Subcutaneous adipose tissue (tissue), 4 donors: ENCODE results near the gene GDPD3. TPM values are rescaled to one million over a fixed set of nuclear protein-coding genes. Genes with fewer than 3 reads are reported as not detected.

Experiments used
- CTCF ChIP-seq: fragments of 450-650 bp; IDR thresholded peaks from one replicate; pipeline ENCODE4 v1.5.1; 2016; ENCODE audit warnings: low read depth, mild to moderate bottlenecking, control low read depth, antibody characterized with exemption, moderate library complexity
- total RNA-seq, 4 donors: library from RNA; depleted of rRNA; stranded (reverse); fragments of >200 nt; gene quantifications; one replicate each; pipeline ENCODE4 v1.1.0, GENCODE V29; 2016

The GDPD3 gene
- total RNA-seq, 4 donors from 2014 or later, result 2.5 to 3.6 (median 2.8) TPM

DNA sequence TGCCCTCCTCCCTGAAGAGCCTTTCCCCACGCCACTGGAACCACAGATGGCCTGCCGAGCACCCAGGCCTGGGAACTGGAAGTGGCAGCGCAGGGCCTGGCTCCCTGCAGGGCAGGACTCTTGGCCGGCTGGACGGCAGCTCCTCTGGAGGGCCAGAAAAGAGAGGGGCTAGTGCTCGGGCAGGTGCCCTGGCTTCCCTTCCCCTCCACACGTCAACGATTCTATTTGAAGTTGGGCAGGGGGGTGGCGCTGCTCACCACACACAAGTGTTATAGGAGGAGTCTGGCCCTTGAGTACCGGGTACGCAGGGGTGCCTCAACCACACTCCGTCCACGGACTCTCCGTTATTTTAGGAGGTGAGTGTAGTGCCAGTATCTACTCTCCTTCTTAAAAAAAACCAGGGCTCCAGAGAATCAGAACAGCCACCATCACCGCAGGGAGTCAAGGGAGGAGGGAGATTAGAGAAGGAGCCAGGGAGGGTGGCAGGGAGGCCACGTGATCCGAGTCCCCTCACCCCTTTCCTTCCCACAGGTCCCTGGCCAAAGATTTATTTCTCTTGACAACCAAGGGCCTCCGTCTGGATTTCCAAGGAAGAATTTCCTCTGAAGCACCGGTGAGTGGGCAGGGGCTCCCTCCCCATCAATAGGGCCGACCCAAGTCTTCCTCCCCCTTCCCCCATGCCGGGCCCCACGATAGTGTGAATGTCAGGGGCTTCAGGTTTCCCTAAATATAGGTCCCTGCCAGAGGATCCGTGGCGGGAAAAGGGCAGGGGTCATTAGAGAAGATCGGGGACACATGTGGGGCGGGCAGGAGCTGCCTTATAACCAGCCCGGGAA lies 49.2 kb downstream of the GDPD3 start:
- no peak for TF ChIP-seq CTCF

DNA sequence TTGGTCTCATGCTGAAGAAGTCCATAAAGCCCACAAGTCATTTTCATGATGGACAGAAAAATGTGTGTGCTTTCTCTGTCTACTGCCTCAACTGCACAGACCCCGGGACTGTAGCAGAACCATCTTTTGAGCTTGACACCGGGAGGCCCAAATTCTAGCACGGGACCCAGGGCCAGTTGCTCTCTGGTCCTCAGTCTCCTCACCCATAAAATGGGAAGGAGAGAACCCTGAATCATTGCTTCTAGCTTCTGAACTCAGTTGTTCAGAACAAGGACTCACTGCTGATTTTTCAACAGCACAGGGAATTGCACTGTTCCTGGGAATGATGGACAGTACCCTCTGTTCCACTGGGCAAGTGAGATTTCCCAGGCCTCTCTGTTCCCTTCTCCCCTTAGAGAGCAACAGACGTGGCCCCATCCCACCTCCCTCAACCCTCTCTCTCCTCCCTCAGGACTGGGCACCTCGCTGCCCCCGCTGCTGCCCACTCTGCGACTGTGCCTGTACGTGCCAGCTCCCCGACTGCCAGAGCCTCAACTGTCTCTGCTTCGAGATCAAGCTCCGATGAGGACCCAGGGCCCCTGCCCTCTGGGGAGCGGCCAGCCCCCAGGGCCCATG lies 50.0 kb downstream of the GDPD3 start:
- TF ChIP-seq CTCF, result no peak

DNA sequence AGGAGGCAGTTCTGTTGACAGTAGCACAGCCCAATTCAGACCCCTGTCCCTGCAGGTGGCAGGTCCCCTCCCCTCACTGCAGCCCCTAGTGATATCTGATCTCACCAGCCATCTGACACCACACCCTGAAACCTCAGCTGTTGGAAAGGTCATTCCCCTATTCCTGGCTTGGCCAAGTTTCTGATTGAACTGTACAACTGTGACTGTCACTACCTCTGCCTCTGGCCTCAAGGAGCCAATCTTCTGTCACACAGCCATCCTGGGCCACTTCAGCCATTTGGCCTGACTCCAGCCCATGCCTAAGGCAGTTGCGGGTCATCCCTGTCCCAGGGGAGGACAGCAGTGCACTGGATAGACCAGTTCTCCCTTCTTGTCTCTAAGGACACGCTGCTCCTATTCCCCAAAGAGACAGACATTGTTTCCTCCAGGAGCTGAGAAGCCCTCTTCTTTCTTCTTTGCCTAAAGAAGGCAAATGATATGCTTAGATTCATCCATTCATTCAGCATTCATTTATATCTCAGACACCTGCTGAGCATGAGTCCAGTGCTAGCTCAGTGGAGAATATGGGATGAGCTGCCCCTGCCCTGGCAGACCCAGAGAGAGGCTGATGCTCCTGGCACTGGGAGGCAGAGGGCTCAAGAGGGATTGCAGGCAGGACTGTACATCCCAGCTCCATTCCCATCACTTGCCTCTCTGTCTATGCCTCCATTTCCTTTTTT lies 52.3 kb downstream of the GDPD3 start:
- TF ChIP-seq CTCF, result no peak

- no peak for TF ChIP-seq CTCF
Measured at GRCh38 chr16:30060346-30060745, 53.0 kb downstream of the GDPD3 start.

DNA sequence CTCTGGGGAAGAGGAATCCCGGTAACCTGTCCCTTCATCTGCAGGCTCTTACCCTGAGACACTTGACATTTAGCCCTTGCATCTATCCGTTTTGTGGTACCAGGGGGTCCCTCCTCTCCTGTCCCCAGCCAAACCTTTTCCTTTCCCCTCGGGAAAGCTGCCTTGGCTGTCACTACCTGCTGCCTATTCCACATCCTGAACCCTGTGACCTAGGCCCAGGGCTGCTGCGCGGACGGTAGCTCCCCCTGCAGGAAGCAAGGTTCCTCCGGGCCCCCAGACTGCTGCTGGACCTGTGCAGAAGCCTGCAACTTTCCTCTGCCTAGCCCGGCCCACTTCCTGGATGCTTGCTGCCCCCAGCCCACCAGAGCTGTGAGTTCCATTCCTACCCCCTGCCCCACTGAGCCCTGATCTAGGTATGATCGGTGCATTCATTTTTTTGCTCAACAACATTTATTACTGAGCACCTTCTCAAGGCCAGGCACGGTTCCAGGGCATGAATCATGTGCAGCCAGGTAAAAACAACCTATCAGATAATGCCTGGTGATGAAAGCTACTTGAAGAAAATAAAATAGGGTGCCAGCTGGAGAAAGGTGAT lies 58.3 kb downstream of the GDPD3 start:
- TF ChIP-seq CTCF, result no peak

Other genes starting within 250 kb of the GDPD3 start
- gene SEZ6L2, start 214.0 kb downstream of the GDPD3 start, total RNA-seq, result 1 to 10 TPM in 1 of 4 donors, under 1 TPM in 2, not detected in 1; 0.66 to 5.6 (median 0.75) TPM
- gene ASPHD1, start 213.0 kb downstream of the GDPD3 start, total RNA-seq, result 1 to 10 TPM in 1 of 4 donors, under 1 TPM in 2, not detected in 1; 0.44 to 3.7 (median 0.57) TPM
- 10 to 100 TPM in 3 of 4 donors, 1 to 10 TPM in 1; 5.4 to 26.2 (median 23.3) TPM for gene KCTD13, start 187.3 kb downstream of the GDPD3 start, total RNA-seq
- gene TMEM219, start 151.5 kb downstream of the GDPD3 start, total RNA-seq, result 100 to 1,000 TPM in 3 of 4 donors, 10 to 100 TPM in 1; 53.8 to 149 (median 120) TPM
- gene TAOK2, start 139.7 kb downstream of the GDPD3 start, total RNA-seq, result 10 to 100 TPM; 25.7 to 87.0 (median 31.4) TPM
- 10 to 100 TPM; 11.9 to 15.3 (median 14.2) TPM for gene HIRIP3, start 117.9 kb downstream of the GDPD3 start, total RNA-seq
- 10 to 100 TPM in 3 of 4 donors, 1 to 10 TPM in 1; 8.5 to 45.0 (median 24.3) TPM for gene INO80E, start 117.3 kb downstream of the GDPD3 start, total RNA-seq
- under 1 TPM in 2 of 4 donors, not detected in 2; 0.66 to 0.85 TPM for gene DOC2A, start 102.5 kb downstream of the GDPD3 start, total RNA-seq
- not detected for gene C16orf92, start 90.3 kb downstream of the GDPD3 start, total RNA-seq
- not detected for gene TLCD3B, start 82.3 kb downstream of the GDPD3 start, total RNA-seq
- 100 to 1,000 TPM; 526 to 986 (median 599) TPM for gene ALDOA, start 47.8 kb downstream of the GDPD3 start, total RNA-seq
- gene PPP4C, start 37.5 kb downstream of the GDPD3 start, total RNA-seq, result 10 to 100 TPM; 38.2 to 46.6 (median 43.6) TPM
- 1 to 10 TPM in 1 of 4 donors, under 1 TPM in 2, not detected in 1; 0.38 to 1.2 (median 0.44) TPM for gene TBX6, start 21.6 kb downstream of the GDPD3 start, total RNA-seq
- gene YPEL3, start 17.3 kb downstream of the GDPD3 start, total RNA-seq, result 100 to 1,000 TPM in 2 of 4 donors, 10 to 100 TPM in 2; 54.8 to 105 (median 96.5) TPM
- 10 to 100 TPM; 55.0 to 81.6 (median 76.9) TPM for gene MAPK3, start 9.7 kb upstream of the GDPD3 start, total RNA-seq
- 10 to 100 TPM; 17.5 to 72.6 (median 40.5) TPM for gene CORO1A, start 70.1 kb upstream of the GDPD3 start, total RNA-seq
- gene BOLA2B, start 80.1 kb upstream of the GDPD3 start, total RNA-seq, result 100 to 1,000 TPM; 150 to 399 (median 240) TPM
- gene SLX1A, start 80.3 kb upstream of the GDPD3 start, total RNA-seq, result 10 to 100 TPM; 16.6 to 68.9 (median 29.6) TPM
- gene SULT1A3, start 85.7 kb upstream of the GDPD3 start, total RNA-seq, result 10 to 100 TPM in 2 of 4 donors, 1 to 10 TPM in 2; 5.1 to 22.5 (median 14.6) TPM
- 10 to 100 TPM in 1 of 4 donors, 1 to 10 TPM in 3; 2.4 to 10.9 (median 5.7) TPM for gene NPIPB13, start 134.9 kb upstream of the GDPD3 start, total RNA-seq
- gene CD2BP2, start 241.8 kb upstream of the GDPD3 start, total RNA-seq, result 10 to 100 TPM; 17.4 to 36.4 (median 30.5) TPM